Ishikawa (cell line): ENCODE results near the gene FRMD5.

Source experiments
- CEBPB ChIP-seq: IDR thresholded peaks from 2 replicates; pipeline ENCODE4 v1.6.1; 2012
- CREB1 ChIP-seq: IDR thresholded peaks from 2 replicates; pipeline ENCODE4 v1.6.1; 2012; ENCODE audit warnings: low read depth
- EGR1 ChIP-seq: IDR thresholded peaks from 2 replicates; pipeline ENCODE4 v1.6.1; 2012
- EP300 ChIP-seq: IDR thresholded peaks from 2 replicates; pipeline ENCODE4 v1.6.1; 2012; ENCODE audit warnings: borderline replicate concordance
- FOXM1 ChIP-seq: IDR thresholded peaks from 2 replicates; pipeline ENCODE4 v1.6.1; 2012; ENCODE audit warnings: low read depth, borderline replicate concordance
- MAX ChIP-seq: IDR thresholded peaks from 2 replicates; pipeline ENCODE4 v1.6.1; 2012
- NFIC ChIP-seq: IDR thresholded peaks from 2 replicates; pipeline ENCODE4 v1.6.1; 2012
- RAD21 ChIP-seq: IDR thresholded peaks from 2 replicates; pipeline ENCODE4 v1.6.1; 2012; ENCODE audit warnings: low read depth
- REST ChIP-seq: IDR thresholded peaks from 2 replicates; pipeline ENCODE4 v1.6.1; 2012; ENCODE audit warnings: low read depth, mild to moderate bottlenecking
- TAF1 ChIP-seq: IDR thresholded peaks from 2 replicates; pipeline ENCODE4 v1.6.1; 2012; ENCODE audit warnings: low read depth, mild to moderate bottlenecking
- TCF12 ChIP-seq: IDR thresholded peaks from 2 replicates; pipeline ENCODE4 v1.6.1; 2012; ENCODE audit warnings: low read depth
- TEAD4 ChIP-seq: IDR thresholded peaks from 2 replicates; pipeline ENCODE4 v1.6.1; 2012
- USF1 ChIP-seq: IDR thresholded peaks from 2 replicates; pipeline ENCODE4 v1.6.1; 2012
- YY1 ChIP-seq: IDR thresholded peaks from 2 replicates; pipeline ENCODE4 v1.6.1; 2012; ENCODE audit warnings: low read depth
- ZBTB7A ChIP-seq: IDR thresholded peaks from 2 replicates; pipeline ENCODE4 v1.6.1; 2012; ENCODE audit warnings: low read depth

FRMD5 gene

GRCh38 chr15:44038755-44039191 is 156.3 kb downstream of the FRMD5 start:
- TF ChIP-seq RAD21: no peak
- no peak for TF ChIP-seq TCF12
- no peak for TF ChIP-seq TAF1
- no peak for TF ChIP-seq MAX
- TF ChIP-seq EGR1: no peak
- no peak for TF ChIP-seq EP300
- TF ChIP-seq FOXM1: no peak
- no peak for TF ChIP-seq USF1
- no peak for TF ChIP-seq YY1
- no peak for TF ChIP-seq NFIC
- TF ChIP-seq ZBTB7A: no peak
- TF ChIP-seq CREB1: no peak
- TF ChIP-seq CEBPB: no peak
- no peak for TF ChIP-seq REST
- TF ChIP-seq TEAD4: no peak

GRCh38 chr15:44035781-44036699 is 159.0 kb downstream of the FRMD5 start:
- TF ChIP-seq REST (no peak), FOXM1 (no peak), TEAD4 (no peak)

GRCh38 chr15:44034933-44035624 is 160.0 kb downstream of the FRMD5 start:
- no peak for TF ChIP-seq TAF1
- TF ChIP-seq CREB1: no peak
- no peak for TF ChIP-seq REST
- TF ChIP-seq FOXM1: no peak
- no peak for TF ChIP-seq TCF12
- TF ChIP-seq MAX: no peak
- no peak for TF ChIP-seq TEAD4
- no peak for TF ChIP-seq EP300
- TF ChIP-seq YY1: no peak
- TF ChIP-seq ZBTB7A: no peak
- TF ChIP-seq RAD21: no peak
- TF ChIP-seq CEBPB: no peak
- no peak for TF ChIP-seq USF1
- TF ChIP-seq NFIC: no peak

GRCh38 chr15:44034334-44034733 is 160.7 kb downstream of the FRMD5 start:
- TF ChIP-seq USF1 (no peak), EP300 (no peak), RAD21 (no peak), TCF12 (no peak), ZBTB7A (no peak), YY1 (no peak), EGR1 (no peak), TAF1 (no peak), FOXM1 (no peak), CEBPB (no peak), REST (no peak), MAX (no peak), NFIC (no peak), TEAD4 (no peak), CREB1 (no peak)
